ENCODE data around the gene TMEM151A. TPM values are rescaled to one million over a fixed set of nuclear protein-coding genes. Genes with fewer than 3 reads are reported as not detected.
"Not testable (repeated sequence)": the region's sequence is repeated elsewhere in the genome, so short reads cannot be mapped to it uniquely, and the experiment has no call there.

Gene TMEM151A
- total RNA-seq, 2 donors from 2014 or later, result 0.10 TPM; not detected in 1

DNA sequence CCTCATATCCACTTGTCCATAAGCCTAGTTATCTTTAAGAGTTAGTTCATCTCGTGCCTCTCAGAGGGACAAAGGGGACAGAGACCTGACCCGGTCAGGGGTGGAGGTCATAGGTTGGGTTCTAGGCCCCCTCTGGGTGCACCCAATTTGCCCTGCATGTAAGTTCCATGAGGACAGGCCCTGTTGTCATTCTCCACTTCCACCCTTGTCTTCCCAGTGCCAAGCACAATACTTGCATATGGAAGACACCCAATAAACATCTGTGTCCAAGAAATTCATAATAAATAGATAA, 1.4 kb upstream of the TMEM151A start:
- peaks cover 27% of the 10 kb centered on the region for H3K27me3 Mint-ChIP-seq (ENCODE audit: low read depth)
- DNase-seq, result no peak
- H3K27ac Mint-ChIP-seq, result no peak overlapping the region
- no peaks in the 10 kb centered on the region for H3K9me3 Mint-ChIP-seq
- H3K4me3 Mint-ChIP-seq, result peak overlapping the region; percentile 92 to 93
- H3K4me1 Mint-ChIP-seq (ENCODE audit: low read depth), result peaks cover 28% of the 10 kb centered on the region
- no peak for ATAC-seq (replicated peaks in 1 of 2)
- H3K36me3 Mint-ChIP-seq (ENCODE audit: insufficient read depth in 2 of 2), result peaks cover 0 to 2% of the 10 kb centered on the region in 2 donors

DNA sequence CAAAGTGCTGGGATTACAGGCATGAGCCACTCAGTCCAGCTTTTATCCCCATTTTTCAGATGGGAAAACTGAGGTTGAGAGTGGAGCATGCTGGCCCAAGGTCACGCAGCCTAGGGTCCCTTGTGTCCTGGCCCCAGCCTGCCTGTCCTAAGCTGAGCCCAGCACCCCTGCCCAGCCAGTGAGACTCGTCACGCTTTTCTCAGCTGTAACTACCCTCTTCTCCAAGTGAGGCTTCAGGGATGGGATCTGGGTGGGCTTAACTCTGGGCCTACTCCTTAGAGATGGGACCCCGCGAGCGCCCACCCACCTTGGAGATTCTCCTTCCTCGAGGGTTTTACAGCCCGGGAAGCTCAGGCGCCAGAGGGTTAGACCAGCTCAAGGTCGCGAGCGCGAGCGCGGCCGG, 390 bp upstream of the TMEM151A start:
- Mint-ChIP-seq H3K27me3 (ENCODE audit: low read depth) (peaks cover 27% of the 10 kb centered on the region), H3K27ac (no peak overlapping the region)

DNA sequence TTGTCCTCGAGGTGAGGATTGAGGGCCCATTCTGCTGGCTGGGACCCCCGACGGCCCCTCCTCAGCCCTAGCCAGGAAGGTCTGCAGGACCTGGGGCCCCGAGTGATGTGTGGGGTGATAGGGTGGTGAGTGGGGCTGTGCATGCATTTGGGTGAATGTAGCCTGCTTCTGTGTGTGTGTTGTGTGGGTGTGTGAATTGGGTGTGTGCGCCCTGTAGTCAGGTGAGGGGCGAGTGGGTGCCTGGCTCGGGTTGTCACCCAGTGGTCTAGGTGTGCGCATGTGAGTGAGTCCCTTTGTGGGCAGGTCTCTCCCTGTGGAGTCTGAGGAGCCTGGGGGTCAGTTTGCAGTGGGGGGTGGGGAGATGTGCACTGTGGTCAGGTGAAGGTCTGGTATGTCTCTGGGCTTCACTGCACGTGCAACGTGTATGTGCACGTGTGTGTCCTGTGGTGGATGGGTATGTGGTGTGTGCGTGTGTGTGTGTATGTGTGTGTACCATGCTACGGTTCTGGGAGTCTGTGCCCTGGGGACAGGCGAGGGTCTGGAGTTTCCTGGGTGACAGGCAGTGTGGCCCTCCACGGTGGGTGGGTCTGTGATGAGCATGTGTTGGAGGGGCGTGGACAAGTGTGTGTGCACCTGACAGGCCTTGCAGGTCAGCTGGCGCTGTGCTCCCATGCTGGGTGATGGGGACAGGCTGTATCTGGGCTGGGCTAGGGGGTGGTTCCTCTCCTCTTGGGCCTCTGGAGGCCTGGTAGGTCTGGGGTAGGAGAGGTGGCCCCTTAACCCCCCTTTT, 1.0 kb downstream of the TMEM151A start:
- ATAC-seq (replicated peaks in 1 of 2), result no peak
- no peak overlapping the region for H3K27ac Mint-ChIP-seq
- no peaks in the 10 kb centered on the region for H3K9me3 Mint-ChIP-seq
- H3K4me1 Mint-ChIP-seq (ENCODE audit: low read depth), result peaks cover 21% of the 10 kb centered on the region
- peaks cover 27% of the 10 kb centered on the region for H3K27me3 Mint-ChIP-seq (ENCODE audit: low read depth)
- no peak for DNase-seq
- H3K4me3 Mint-ChIP-seq, result peak overlapping the region; percentile 43 to 64
- no peaks in the 10 kb centered on the region for H3K36me3 Mint-ChIP-seq (ENCODE audit: insufficient read depth in 2 of 2)

More for the DNA sequence above, 390 bp upstream of the TMEM151A start:
- peaks cover 28% of the 10 kb centered on the region for H3K4me1 Mint-ChIP-seq (ENCODE audit: low read depth)
- peaks cover 0 to 2% of the 10 kb centered on the region in 2 donors for H3K36me3 Mint-ChIP-seq (ENCODE audit: insufficient read depth in 2 of 2)
- H3K4me3 Mint-ChIP-seq, result peak overlapping the region; percentile 11 to 35
- H3K9me3 Mint-ChIP-seq, result no peaks in the 10 kb centered on the region
- ATAC-seq (replicated peaks in 1 of 2), result no peak
- DNase-seq, result no peak

DNA sequence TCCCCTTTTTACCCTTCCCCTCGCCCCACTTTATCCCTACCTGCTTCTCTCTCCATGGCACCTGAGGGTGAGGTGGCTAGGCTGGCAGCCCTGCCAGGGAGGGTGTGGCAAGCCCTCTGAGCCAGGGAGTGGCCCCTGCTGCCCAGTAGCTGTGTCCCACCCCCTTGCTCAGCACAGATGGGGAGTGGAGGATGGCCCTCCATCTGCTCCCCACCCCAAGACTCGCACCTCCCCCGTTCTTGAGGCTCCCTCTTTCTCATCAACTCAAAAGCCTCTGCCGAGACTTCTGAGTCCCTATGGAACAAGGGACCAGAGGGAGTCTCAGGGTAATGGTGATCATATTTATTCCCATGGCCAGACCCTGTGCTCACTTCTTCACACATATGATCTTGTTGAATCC, 1.7 kb downstream of the TMEM151A start:
- peaks cover 27% of the 10 kb centered on the region for H3K27me3 Mint-ChIP-seq (ENCODE audit: low read depth)
- H3K36me3 Mint-ChIP-seq (ENCODE audit: insufficient read depth in 2 of 2), result no peaks in the 10 kb centered on the region
- no peak for ATAC-seq (replicated peaks in 1 of 2)
- H3K27ac Mint-ChIP-seq, result no peak overlapping the region
- no peak for DNase-seq
- H3K9me3 Mint-ChIP-seq, result no peaks in the 10 kb centered on the region
- peaks cover 20% of the 10 kb centered on the region for H3K4me1 Mint-ChIP-seq (ENCODE audit: low read depth)
- H3K4me3 Mint-ChIP-seq, result peak overlapping the region; percentile 11 to 20

DNA sequence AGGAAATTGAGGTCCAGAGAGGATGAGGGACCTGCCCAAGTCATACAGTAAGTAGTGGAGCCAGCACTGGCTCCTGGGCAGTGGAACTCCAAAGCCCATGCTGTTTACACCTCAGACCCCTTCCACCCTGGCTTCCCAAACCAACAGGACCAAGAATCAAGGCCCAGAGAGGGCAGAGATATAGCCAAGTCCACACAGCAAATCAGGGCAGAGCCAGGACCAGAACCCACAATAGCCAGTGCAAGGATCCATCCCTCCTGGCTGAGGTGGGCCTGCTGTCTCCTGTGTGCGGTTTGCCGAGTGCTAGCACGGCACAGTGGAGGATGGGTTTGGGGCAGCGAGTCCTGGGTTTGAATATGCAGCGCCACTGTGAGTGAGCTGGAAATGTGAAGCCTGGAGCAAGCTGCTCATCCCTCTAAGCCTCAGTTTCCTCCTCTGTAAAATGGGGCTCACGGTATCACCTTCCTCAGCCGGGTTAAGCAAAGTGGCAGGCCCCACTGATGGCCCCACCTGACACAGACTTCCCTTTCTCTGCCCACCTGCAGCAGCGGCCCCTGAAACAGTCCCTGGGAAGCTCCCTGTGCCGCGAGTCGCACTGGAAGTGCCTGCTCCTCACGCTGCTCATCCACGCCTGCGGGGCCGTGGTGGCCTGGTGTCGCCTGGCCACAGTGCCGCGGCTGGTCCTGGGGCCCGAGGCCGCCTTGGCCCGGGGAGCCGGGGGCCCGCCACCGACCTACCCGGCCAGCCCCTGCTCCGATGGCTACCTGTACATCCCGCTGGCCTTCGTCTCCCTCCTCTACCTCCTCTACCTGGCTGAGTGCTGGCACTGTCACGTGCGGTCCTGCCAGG, 2.3 kb downstream of the TMEM151A start:
- Mint-ChIP-seq H3K27me3 (ENCODE audit: low read depth) (peaks cover 27% of the 10 kb centered on the region), H3K27ac (no peak overlapping the region), H3K4me3 (no peak overlapping the region), H3K4me1 (ENCODE audit: low read depth) (peaks cover 20% of the 10 kb centered on the region), H3K9me3 (no peaks in the 10 kb centered on the region), H3K36me3 (ENCODE audit: insufficient read depth in 2 of 2) (no peaks in the 10 kb centered on the region)
- no peak for DNase-seq
- ATAC-seq (replicated peaks in 1 of 2), result no peak

DNA sequence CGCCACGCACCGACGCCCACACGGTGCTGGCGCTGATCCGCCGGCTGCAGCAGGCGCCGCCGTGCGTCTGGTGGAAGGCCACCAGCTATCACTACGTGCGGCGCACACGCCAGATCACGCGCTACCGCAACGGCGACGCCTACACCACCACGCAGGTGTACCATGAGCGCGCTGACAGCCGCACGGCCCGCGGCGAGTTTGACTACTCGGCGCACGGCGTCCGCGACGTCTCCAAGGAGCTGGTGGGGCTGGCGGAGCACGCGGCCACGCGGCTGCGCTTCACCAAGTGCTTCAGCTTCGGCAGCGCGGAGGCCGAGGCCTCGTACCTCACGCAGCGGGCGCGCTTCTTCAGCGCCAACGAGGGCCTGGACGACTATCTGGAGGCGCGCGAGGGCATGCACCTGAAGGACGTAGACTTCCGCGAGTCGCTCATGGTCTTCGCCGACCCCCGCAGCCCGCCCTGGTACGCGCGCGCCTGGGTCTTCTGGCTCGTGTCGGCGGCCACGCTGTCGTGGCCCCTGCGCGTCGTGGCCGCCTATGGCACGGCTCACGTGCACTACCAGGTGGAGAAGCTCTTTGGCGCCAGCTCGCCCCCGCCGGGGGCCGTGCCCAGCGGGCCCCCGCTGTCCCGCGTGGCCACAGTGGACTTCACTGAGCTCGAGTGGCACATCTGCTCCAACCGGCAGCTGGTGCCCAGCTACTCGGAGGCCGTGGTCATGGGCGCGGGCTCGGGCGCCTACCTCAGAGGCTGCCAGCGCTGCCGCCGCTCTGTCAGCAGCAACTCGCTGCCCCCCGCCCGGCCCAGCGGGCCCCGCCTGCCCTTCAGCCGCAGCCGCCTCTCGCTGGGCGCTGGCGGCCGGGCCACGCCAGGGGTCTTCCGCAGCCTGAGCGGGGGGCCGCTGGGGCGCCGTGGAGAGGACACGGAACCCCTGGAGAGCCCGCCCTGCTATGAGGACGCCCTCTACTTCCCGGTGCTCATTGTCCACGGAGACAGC, 3.2 kb downstream of the TMEM151A start:
- H3K27me3 Mint-ChIP-seq (ENCODE audit: low read depth), result peaks cover 27% of the 10 kb centered on the region
- no peak for DNase-seq
- H3K27ac Mint-ChIP-seq, result no peak overlapping the region
- peaks cover 12% of the 10 kb centered on the region for H3K4me1 Mint-ChIP-seq (ENCODE audit: low read depth)
- H3K4me3 Mint-ChIP-seq, result no peak overlapping the region
- no peaks in the 10 kb centered on the region for H3K36me3 Mint-ChIP-seq (ENCODE audit: insufficient read depth in 2 of 2)
- no peak for ATAC-seq (replicated peaks in 1 of 2)
- no peaks in the 10 kb centered on the region for H3K9me3 Mint-ChIP-seq

DNA sequence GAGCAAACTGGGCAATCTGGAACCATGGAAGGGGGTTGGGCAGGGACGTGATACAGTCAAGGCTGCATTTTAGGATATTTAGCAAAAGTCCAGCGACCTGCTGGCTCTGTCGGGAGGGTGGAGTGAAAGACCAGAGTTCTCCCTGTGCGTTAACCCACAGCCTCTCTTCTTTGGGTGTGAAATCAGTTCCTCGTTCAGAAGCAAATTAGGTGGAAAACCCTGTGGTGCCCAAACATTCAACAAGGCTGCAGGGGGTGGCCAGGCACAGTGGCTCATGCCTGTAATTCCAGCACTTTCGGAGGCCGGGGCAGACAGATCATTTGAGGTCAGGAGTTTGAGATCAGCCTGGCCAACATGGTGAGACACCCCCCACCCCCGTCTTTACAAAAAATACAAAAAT, 5.9 kb downstream of the TMEM151A start:
- DNase-seq, result no peak
- no peak for ATAC-seq (replicated peaks in 1 of 2)
- peaks cover 13% of the 10 kb centered on the region for H3K27me3 Mint-ChIP-seq (ENCODE audit: low read depth)
- no peak overlapping the region for H3K27ac Mint-ChIP-seq
- no peaks in the 10 kb centered on the region for H3K36me3 Mint-ChIP-seq (ENCODE audit: insufficient read depth in 2 of 2)
- no peak overlapping the region for H3K4me3 Mint-ChIP-seq
- H3K4me1 Mint-ChIP-seq (ENCODE audit: low read depth), result peaks cover 4% of the 10 kb centered on the region
- no peaks in the 10 kb centered on the region for H3K9me3 Mint-ChIP-seq

DNA sequence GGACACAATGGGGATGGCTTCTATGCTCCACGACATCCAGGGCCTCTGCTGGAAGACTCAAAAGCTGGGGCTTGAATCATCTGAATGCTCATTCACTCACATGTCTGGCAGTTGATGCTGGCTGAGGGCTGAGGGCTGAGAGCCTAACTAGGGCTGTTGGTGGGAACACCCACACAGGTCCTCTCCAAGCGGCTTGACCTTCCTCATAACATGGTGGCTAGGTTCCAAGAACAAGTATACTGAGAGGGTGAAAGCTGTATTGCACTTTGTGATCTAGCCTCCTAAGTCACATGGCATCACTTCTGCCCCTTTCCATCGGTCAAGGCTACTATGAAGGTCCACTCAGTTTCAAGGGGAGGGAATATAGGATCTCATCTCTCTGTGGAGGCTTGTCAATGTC, 7.5 kb downstream of the TMEM151A start:
- Mint-ChIP-seq H3K27me3 (ENCODE audit: low read depth) (no peaks in the 10 kb centered on the region), H3K4me3 (no peak overlapping the region), H3K36me3 (ENCODE audit: insufficient read depth in 2 of 2) (no peaks in the 10 kb centered on the region), H3K27ac (no peak overlapping the region), H3K9me3 (no peaks in the 10 kb centered on the region), H3K4me1 (ENCODE audit: low read depth) (no peaks in the 10 kb centered on the region)
- DNase-seq, result no peak
- ATAC-seq (replicated peaks in 1 of 2), result no peak

DNA sequence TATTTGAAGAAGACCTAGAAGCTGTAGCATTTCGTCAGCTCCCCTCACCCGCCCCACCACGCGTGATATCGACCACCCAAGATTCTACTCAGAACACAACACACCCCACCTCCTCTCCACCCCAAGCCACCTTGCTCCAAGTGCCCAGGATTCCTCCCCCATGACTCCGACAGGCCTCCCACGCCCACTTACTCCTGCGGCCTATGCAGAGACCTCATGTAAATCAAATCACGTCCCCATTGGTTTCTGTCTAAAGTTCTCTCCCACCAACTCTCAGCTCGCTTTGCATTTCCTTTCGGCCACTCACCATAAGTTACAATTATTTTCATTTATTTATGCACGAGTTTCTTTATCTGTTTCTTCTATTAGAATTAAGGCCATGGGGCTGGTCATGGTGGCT, 11.0 kb downstream of the TMEM151A start:
- no peak for ATAC-seq (replicated peaks in 1 of 2)
- Mint-ChIP-seq H3K27ac (no peak overlapping the region), H3K9me3 (no peaks in the 10 kb centered on the region), H3K36me3 (ENCODE audit: insufficient read depth in 2 of 2) (no peaks in the 10 kb centered on the region), H3K27me3 (ENCODE audit: low read depth) (no peaks in the 10 kb centered on the region), H3K4me1 (ENCODE audit: low read depth) (no peaks in the 10 kb centered on the region), H3K4me3 (no peak overlapping the region)
- no peak for DNase-seq

DNA sequence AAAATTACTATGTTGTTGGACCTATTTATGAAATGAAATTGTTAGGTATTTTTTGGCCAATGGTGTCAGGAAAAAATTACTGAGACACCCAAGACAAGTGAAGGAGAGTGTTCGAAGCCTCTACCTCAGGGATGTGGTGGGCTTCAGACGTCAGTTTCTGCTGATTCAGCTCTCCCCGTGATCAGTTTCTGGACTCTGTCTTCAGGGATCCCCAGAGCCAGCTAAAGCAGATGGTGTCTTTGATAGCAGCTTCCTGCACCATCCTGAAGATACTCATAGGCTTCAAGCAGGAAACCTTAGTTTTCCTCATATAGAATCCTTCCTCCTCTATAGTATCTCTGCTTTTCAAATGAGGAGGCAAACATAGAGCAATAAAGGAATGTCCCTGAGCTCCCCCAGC, 17.8 kb downstream of the TMEM151A start:
- H3K36me3 Mint-ChIP-seq (ENCODE audit: insufficient read depth in 2 of 2), result no peaks in the 10 kb centered on the region
- H3K4me1 Mint-ChIP-seq (ENCODE audit: low read depth), result peaks cover 17% of the 10 kb centered on the region
- no peaks in the 10 kb centered on the region for H3K27me3 Mint-ChIP-seq (ENCODE audit: low read depth)
- ATAC-seq (replicated peaks in 1 of 2), result no peak
- no peak overlapping the region for H3K27ac Mint-ChIP-seq
- H3K9me3 Mint-ChIP-seq, result no peaks in the 10 kb centered on the region
- no peak for DNase-seq
- no peak overlapping the region for H3K4me3 Mint-ChIP-seq

DNA sequence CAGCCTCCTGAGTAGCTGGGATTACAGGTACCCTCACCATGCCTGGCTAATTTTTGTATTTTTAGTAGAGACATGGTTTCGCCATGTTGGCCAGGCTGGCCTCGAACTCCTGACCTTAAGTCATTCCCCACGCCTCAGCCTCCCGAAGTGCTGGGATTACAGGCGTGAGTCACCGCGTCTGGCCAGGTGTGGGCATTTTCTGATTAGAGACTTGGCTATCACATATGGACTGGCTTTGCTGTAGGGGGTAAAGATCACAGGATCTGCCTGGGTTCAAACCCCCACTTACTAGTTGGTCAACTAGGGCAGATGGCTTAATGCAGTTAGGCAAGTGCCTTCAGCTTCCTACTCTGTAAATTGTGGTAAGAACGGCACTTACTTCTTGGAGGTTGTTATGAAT, 18.6 kb downstream of the TMEM151A start:
- Mint-ChIP-seq H3K4me3 (no peak overlapping the region), H3K9me3 (no peaks in the 10 kb centered on the region), H3K36me3 (ENCODE audit: insufficient read depth in 2 of 2) (no peaks in the 10 kb centered on the region), H3K4me1 (ENCODE audit: low read depth) (peaks cover 24% of the 10 kb centered on the region), H3K27me3 (ENCODE audit: low read depth) (no peaks in the 10 kb centered on the region), H3K27ac (no peak overlapping the region)
- no peak for DNase-seq
- no peak for ATAC-seq (replicated peaks in 1 of 2)

DNA sequence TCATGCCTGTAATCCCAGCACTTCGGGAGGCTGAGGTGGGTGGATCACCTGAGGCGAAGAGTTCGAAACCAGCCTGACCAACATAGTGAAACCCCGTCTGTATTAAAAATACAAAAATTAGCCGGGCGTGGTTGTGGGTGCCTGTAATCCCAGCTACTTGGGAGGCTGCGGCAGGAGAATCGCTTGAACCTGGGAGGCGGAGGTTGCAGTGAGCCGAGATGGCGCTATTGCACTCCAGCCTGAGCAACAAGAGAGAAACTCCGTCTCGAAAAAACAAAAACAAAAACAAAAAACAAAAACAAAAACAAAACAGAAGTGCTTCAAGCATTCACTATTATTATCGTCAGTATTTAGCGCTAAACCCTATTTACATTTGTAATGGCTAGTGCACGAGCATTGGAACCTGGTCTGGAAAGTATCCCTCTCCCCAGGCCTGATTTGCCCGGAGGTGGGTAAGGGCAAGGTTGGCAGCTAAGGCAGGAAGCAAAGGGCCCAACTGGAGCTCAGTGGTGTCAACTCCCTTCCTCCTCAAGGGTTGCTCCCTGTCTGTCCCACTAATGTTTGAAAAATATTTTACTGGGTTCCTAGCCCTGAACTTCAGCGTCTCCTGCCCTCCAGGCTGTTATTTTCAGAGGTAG, 19.2 kb downstream of the TMEM151A start:
- H3K9me3 Mint-ChIP-seq; H3K36me3 Mint-ChIP-seq (ENCODE audit: insufficient read depth in 2 of 2); ATAC-seq (replicated peaks in 1 of 2); DNase-seq; H3K27me3 Mint-ChIP-seq (ENCODE audit: low read depth); H3K27ac Mint-ChIP-seq: not testable (repeated sequence)
- Mint-ChIP-seq H3K4me1 (ENCODE audit: low read depth) (peaks cover 30% of the 10 kb centered on the region), H3K4me3 (peak overlapping the region; percentile 5 to 8)

Measured in activated T-cell treated with anti-CD3 and anti-CD28 coated beads, Interleukin-2, amount 50 U/mL, for 72 hours (primary cell).